B cell (primary cell): ENCODE data around the gene ZC3H15. TPM values are rescaled to one million over a fixed set of nuclear protein-coding genes. Genes with fewer than 3 reads are reported as not detected.
"Not testable (repeated sequence)": the region's sequence is repeated elsewhere in the genome, so short reads cannot be mapped to it uniquely, and the experiment has no call there.

ENCODE experiments used
- ATAC-seq: fragments of 200-7000 bp; cut with Tn5 transposase; one replicate; pipeline ENCODE4 v1.10.0; 2021; ENCODE audit warnings: low read depth, mild to moderate bottlenecking, moderate number of reproducible peaks, moderate library complexity
- CTCF ChIA-PET: fragments of 350-600 bp; sonication (Branson Sonifier 250); formaldehyde crosslinking; loops from one replicate; lab custom pipeline; 2021; ENCODE audit warnings: antibody characterized with exemption, inconsistent platforms; lab: Charles Lee
- POLR2A ChIA-PET: fragments of 350-600 bp; sonication (Branson Sonifier 250); formaldehyde crosslinking; loops from one replicate; lab custom pipeline; 2021; ENCODE audit warnings: antibody characterized with exemption; lab: Charles Lee
- DNase-seq: peaks from one replicate; pipeline ENCODE4 v3.0.0; 2013
- H2AFZ ChIP-seq: 2 replicates; pipeline ENCODE4 v1.6.1; 2012; ENCODE audit warnings: mild to moderate bottlenecking, low read depth, low read length; ENCODE audit not compliant: insufficient read depth, poor library complexity, severe bottlenecking
- H3K27ac ChIP-seq, 2 donors: 1 replicate in 1 of 2; 2 replicates in 1 of 2; pipeline ENCODE4 v1.5.1; 2012 to 2013; ENCODE audit warnings: low read length in 2 of 2, mild to moderate bottlenecking in 2 of 2, moderate library complexity in 1 of 2
- H3K27me3 ChIP-seq, 4 experiments: fragments of 200-600 bp in 1 of 4; sonication (generic) in 1 of 4; replicated peaks in 1 of 4; 1 replicate in 2 of 4; 2 replicates in 2 of 4; pipeline versions ENCODE4 v1.6.1 to v1.7.0; 2013 to 2016; ENCODE audit warnings: low read length in 3 of 4, mild to moderate bottlenecking in 2 of 4, mixed read lengths in 1 of 4, moderate library complexity in 1 of 4; ENCODE audit not compliant: insufficient read depth in 4 of 4, control insufficient read depth in 3 of 4; ENCODE audit errors: control extremely low read depth in 1 of 4
- H3K36me3 ChIP-seq, 2 experiments: replicated peaks in 1 of 2; 1 replicate in 1 of 2; 2 replicates in 1 of 2; pipeline versions ENCODE4 v1.6.1 to v1.7.1; 2013; ENCODE audit warnings: low read length in 1 of 2; ENCODE audit not compliant: insufficient read depth in 2 of 2, control insufficient read depth in 1 of 2; ENCODE audit errors: control extremely low read depth in 1 of 2, extremely low read depth in 1 of 2
- H3K4me1 ChIP-seq, 2 donors: fragments of 200-600 bp in 1 of 2; sonication (generic) in 1 of 2; 1 replicate in 1 of 2; 2 replicates in 1 of 2; pipeline versions ENCODE4 v1.5.1 to v1.6.1; 2013 to 2017; ENCODE audit warnings: low read length in 2 of 2; ENCODE audit not compliant: control insufficient read depth in 2 of 2, insufficient read depth in 2 of 2
- H3K4me2 ChIP-seq: replicated peaks from 2 replicates; pipeline ENCODE3; 2012; ENCODE audit warnings: mild to moderate bottlenecking, low read depth, low read length; ENCODE audit not compliant: poor library complexity, severe bottlenecking
- H3K4me3 ChIP-seq, 5 experiments: fragments of 200-600 bp in 1 of 5; sonication (generic) in 1 of 5; 1 replicate in 3 of 5; 2 replicates in 2 of 5; pipeline versions ENCODE4 v1.5.1 to v1.7.0; 2011 to 2016; ENCODE audit warnings: low read length in 4 of 5, mild to moderate bottlenecking in 4 of 5, low read depth in 2 of 5, control low read depth in 1 of 5, moderate library complexity in 1 of 5; ENCODE audit not compliant: insufficient read depth in 1 of 5; ENCODE audit errors: control extremely low read depth in 1 of 5, extremely low read depth in 1 of 5
- H3K79me2 ChIP-seq: fragments of 200-600 bp; sonication (generic); one replicate; pipeline ENCODE4 v1.6.0; 2016; ENCODE audit warnings: low read length; ENCODE audit not compliant: control insufficient read depth, insufficient read depth
- H3K9ac ChIP-seq: fragments of 200-600 bp; sonication (generic); 2 replicates; pipeline ENCODE4 v1.6.1; 2017; ENCODE audit warnings: mild to moderate bottlenecking, low read length, moderate library complexity
- H3K9me3 ChIP-seq, 3 donors: one replicate each; pipeline versions ENCODE4 v1.6.1 to v1.7.1; 2013; ENCODE audit warnings: low read length in 2 of 3; ENCODE audit not compliant: control insufficient read depth in 2 of 3, insufficient read depth in 1 of 3; ENCODE audit errors: control extremely low read depth in 1 of 3
- H4K20me1 ChIP-seq: 2 replicates; pipeline ENCODE4 v1.6.0; 2012; ENCODE audit warnings: mild to moderate bottlenecking, low read length; ENCODE audit not compliant: insufficient read depth, control insufficient read depth, poor library complexity, severe bottlenecking
- H3K27ac Mint-ChIP-seq: one replicate; pipeline ENCODE4 v1.8.0; 2021; ENCODE audit warnings: mixed read lengths
- H3K27me3 Mint-ChIP-seq: one replicate; pipeline ENCODE4 v1.8.0; 2021; ENCODE audit warnings: mixed read lengths
- H3K4me1 Mint-ChIP-seq: one replicate; pipeline ENCODE4 v1.8.0; 2021; ENCODE audit warnings: mixed read lengths
- H3K4me3 Mint-ChIP-seq: one replicate; pipeline ENCODE4 v1.8.0; 2021; ENCODE audit warnings: mixed read lengths
- H3K9me3 Mint-ChIP-seq: one replicate; pipeline ENCODE4 v1.8.0; 2022; ENCODE audit warnings: mixed read lengths; ENCODE audit not compliant: insufficient read depth
- EZH2 ChIP-seq: IDR thresholded peaks from 2 replicates; pipeline ENCODE4 v1.6.1; 2012; ENCODE audit warnings: borderline replicate concordance, low read depth, mild to moderate bottlenecking, moderate library complexity, low read length; ENCODE audit not compliant: insufficient read depth, poor library complexity, severe bottlenecking
- WGBS: methylation state at CpG from one replicate; pipeline ENCODE4 v1.1.5; 2013; ENCODE audit warnings: missing lambda C conversion rate; ENCODE audit not compliant: insufficient coverage; 5-methylcytosine and 5-hydroxymethylcytosine counted together
- intact Hi-C: fragments of 100-400 bp; cut with micrococcal nuclease; formaldehyde crosslinking; loops from one replicate; pipeline ENCODE4 v1.10.0; 2022
- polyA plus RNA-seq: library from polyadenylated mRNA; depleted of rRNA; stranded (reverse); fragments of >200 nt; gene quantifications from 2 replicates; pipeline ENCODE4 v1.2.3, GENCODE V29; 2012
- total RNA-seq, 2 donors: library from RNA; stranded (reverse); fragments of 120-200 nt in 1 of 2; gene quantifications; 1 replicate in 1 of 2; 2 replicates in 1 of 2; pipeline versions ENCODE4 v1.2.3 to v1.2.4, GENCODE V29; 2013 to 2022
- TF ChIP-seq, protein P1 (sequence below): fragments of 200-600 bp; IDR thresholded peaks from one replicate; pipeline ENCODE4 v1.8.0; 2022; ENCODE audit warnings: antibody characterized with exemption, mild to moderate bottlenecking

ZC3H15 gene
- total and polyA plus RNA-seq, 2 donors (not counting 1 experiment from before 2014, with no cell fraction given): 29.6 to 61.4 TPM

DNA sequence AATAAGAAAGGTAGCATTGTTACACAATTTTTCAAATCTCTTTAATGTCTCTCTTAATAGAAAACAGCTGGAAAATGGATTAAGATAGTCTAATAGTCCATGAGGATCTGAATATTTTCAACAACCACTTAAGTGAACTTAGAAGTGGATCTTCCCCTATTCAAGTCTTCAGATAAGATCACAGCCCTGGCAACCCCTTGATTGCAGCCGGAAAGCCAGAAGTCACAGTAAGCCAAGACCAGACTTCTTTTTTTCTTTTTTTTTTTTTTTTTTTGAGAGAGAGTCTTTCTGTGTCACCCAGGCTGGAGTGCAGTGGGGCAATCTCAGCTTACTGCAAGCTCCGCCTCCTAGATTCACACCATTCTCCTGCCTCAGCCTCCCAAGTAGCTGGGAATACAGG is 18.6 kb upstream of the ZC3H15 start:
- H3K9ac ChIP-seq: no peak overlapping the region
- H3K27me3 Mint-ChIP-seq: no peaks in the 10 kb centered on the region
- no peak overlapping the region for H3K27ac Mint-ChIP-seq
- CTCF ChIA-PET: no interaction called here
- no peaks in the 10 kb centered on the region for H3K4me1 ChIP-seq
- peaks cover 1 to 6% (median 4%) of the 10 kb centered on the region in 3 donors for H3K9me3 ChIP-seq
- TF ChIP-seq, protein P1, sequence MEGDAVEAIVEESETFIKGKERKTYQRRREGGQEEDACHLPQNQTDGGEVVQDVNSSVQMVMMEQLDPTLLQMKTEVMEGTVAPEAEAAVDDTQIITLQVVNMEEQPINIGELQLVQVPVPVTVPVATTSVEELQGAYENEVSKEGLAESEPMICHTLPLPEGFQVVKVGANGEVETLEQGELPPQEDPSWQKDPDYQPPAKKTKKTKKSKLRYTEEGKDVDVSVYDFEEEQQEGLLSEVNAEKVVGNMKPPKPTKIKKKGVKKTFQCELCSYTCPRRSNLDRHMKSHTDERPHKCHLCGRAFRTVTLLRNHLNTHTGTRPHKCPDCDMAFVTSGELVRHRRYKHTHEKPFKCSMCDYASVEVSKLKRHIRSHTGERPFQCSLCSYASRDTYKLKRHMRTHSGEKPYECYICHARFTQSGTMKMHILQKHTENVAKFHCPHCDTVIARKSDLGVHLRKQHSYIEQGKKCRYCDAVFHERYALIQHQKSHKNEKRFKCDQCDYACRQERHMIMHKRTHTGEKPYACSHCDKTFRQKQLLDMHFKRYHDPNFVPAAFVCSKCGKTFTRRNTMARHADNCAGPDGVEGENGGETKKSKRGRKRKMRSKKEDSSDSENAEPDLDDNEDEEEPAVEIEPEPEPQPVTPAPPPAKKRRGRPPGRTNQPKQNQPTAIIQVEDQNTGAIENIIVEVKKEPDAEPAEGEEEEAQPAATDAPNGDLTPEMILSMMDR: no peak
- TF ChIP-seq EZH2: no peak
- WGBS: no CpG with 5 or more reads among the region's 2 CpGs
- H2AFZ ChIP-seq: no peak overlapping the region
- POLR2A ChIA-PET: no interaction called here
- no peaks in the 10 kb centered on the region for H3K4me1 Mint-ChIP-seq
- H3K9me3 Mint-ChIP-seq: peaks cover 2% of the 10 kb centered on the region
- H3K4me3 Mint-ChIP-seq: no peak overlapping the region
- H4K20me1 ChIP-seq: no peaks in the 10 kb centered on the region
- no peak overlapping the region for H3K4me3 ChIP-seq
- no peaks in the 10 kb centered on the region for H3K36me3 ChIP-seq
- DNase-seq: no peak
- no peak overlapping the region for H3K27ac ChIP-seq
- no peaks in the 10 kb centered on the region for H3K27me3 ChIP-seq
- no peak overlapping the region for H3K4me2 ChIP-seq
- no peaks in the 10 kb centered on the region for H3K79me2 ChIP-seq
- no peak for ATAC-seq
- intact Hi-C loops: no loop called here

DNA sequence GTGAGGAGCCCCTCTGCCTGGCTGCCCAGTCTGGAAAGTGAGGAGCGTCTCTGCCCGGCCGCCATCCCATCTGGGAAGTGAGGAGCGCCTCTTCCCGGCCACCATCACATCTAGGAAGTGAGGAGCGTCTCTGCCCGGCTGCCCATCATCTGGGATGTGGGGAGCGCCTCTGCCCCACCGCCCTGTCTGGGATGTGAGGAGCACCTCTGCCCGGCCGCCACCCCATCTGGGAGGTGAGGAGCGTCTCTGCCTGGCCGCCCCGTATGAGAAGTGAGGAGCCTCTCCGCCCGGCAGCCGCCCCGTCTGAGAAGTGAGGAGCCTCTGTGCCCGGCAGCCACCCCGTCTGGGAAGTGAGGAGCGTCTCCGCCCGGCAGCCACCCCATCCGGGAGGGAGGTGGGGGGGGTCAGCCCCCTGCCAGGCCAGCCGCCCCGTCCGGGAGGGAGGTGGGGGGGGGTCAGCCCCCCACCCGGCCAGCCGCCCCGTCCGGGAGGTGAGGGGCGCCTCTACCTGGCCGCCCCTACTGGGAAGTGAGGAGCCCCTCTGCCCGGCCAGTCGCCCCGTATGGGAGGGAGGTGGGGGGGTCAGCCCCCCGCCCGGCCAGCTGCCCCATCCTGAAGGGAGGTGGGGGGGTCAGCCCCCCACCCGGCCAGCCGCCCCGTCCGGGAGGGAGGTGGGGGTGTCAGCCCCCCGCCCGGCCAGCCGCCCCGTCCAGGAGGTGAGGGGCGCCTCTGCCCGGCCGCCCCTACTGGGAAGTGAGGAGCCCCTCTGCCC is 13.2 kb upstream of the ZC3H15 start:
- H4K20me1 ChIP-seq, H2AFZ ChIP-seq, POLR2A ChIA-PET, H3K79me2 ChIP-seq, DNase-seq, intact Hi-C loops, H3K4me2 ChIP-seq, H3K4me1 Mint-ChIP-seq, H3K9ac ChIP-seq, H3K4me3 ChIP-seq, H3K27me3 Mint-ChIP-seq, H3K9me3 Mint-ChIP-seq, H3K27ac Mint-ChIP-seq, H3K4me1 ChIP-seq, H3K27ac ChIP-seq, H3K9me3 ChIP-seq, H3K27me3 ChIP-seq, ATAC-seq, H3K36me3 ChIP-seq, H3K4me3 Mint-ChIP-seq, CTCF ChIA-PET: not testable (repeated sequence)
- WGBS: 92% methylated on average over 13 of the region's 49 CpGs

DNA sequence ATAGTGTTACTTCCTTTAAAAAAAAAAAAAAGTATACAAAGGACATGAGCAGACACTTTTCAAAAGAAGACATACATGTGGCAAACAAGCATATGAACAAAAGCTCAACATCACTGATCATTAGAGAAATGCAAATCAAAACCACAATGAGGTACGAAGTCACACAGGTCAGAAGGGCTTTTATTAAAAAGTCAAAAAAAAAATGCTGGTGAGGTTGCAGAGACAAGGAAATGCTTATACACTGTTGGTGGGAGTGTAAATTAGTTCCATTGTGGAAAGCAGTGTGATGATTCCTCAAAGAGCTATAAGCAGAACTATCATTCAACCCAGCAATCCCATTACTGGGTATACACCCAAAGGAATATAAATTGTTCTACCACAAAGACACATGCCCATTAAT is 11.8 kb upstream of the ZC3H15 start:
- H3K4me1 Mint-ChIP-seq, POLR2A ChIA-PET, H3K9ac ChIP-seq, H3K27ac Mint-ChIP-seq, DNase-seq, H3K4me3 ChIP-seq, H3K79me2 ChIP-seq, H3K4me1 ChIP-seq, H3K4me2 ChIP-seq, intact Hi-C loops, H3K36me3 ChIP-seq, H4K20me1 ChIP-seq, H3K9me3 Mint-ChIP-seq, H3K4me3 Mint-ChIP-seq, CTCF ChIA-PET, ATAC-seq, H3K27me3 ChIP-seq, H3K27ac ChIP-seq, H3K9me3 ChIP-seq, H3K27me3 Mint-ChIP-seq, H2AFZ ChIP-seq: not testable (repeated sequence)
- WGBS: no CpG with 5 or more reads among the region's 1 CpG
